B cell (primary cell): ENCODE data around the gene TECTB. TPM values are rescaled to one million over a fixed set of nuclear protein-coding genes. Genes with fewer than 3 reads are reported as not detected.

Source experiments
- ATAC-seq: fragments of 200-7000 bp; cut with Tn5 transposase; one replicate; pipeline ENCODE4 v1.10.0; 2021; ENCODE audit warnings: low read depth, mild to moderate bottlenecking, moderate number of reproducible peaks, moderate library complexity
- CTCF ChIA-PET: fragments of 350-600 bp; sonication (Branson Sonifier 250); formaldehyde crosslinking; loops from one replicate; lab custom pipeline; 2021; ENCODE audit warnings: antibody characterized with exemption, inconsistent platforms; lab: Charles Lee
- POLR2A ChIA-PET: fragments of 350-600 bp; sonication (Branson Sonifier 250); formaldehyde crosslinking; loops from one replicate; lab custom pipeline; 2021; ENCODE audit warnings: antibody characterized with exemption; lab: Charles Lee
- DNase-seq: peaks from one replicate; pipeline ENCODE4 v3.0.0; 2013
- H2AFZ ChIP-seq: 2 replicates; pipeline ENCODE4 v1.6.1; 2012; ENCODE audit warnings: mild to moderate bottlenecking, low read depth, low read length; ENCODE audit not compliant: insufficient read depth, poor library complexity, severe bottlenecking
- H3K27ac ChIP-seq, 2 donors: 1 replicate in 1 of 2; 2 replicates in 1 of 2; pipeline ENCODE4 v1.5.1; 2012 to 2013; ENCODE audit warnings: low read length in 2 of 2, mild to moderate bottlenecking in 2 of 2, moderate library complexity in 1 of 2
- H3K27me3 ChIP-seq, 4 experiments: fragments of 200-600 bp in 1 of 4; sonication (generic) in 1 of 4; replicated peaks in 1 of 4; 1 replicate in 2 of 4; 2 replicates in 2 of 4; pipeline versions ENCODE4 v1.6.1 to v1.7.0; 2013 to 2016; ENCODE audit warnings: low read length in 3 of 4, mild to moderate bottlenecking in 2 of 4, mixed read lengths in 1 of 4, moderate library complexity in 1 of 4; ENCODE audit not compliant: insufficient read depth in 4 of 4, control insufficient read depth in 3 of 4; ENCODE audit errors: control extremely low read depth in 1 of 4
- H3K36me3 ChIP-seq, 2 experiments: replicated peaks in 1 of 2; 1 replicate in 1 of 2; 2 replicates in 1 of 2; pipeline versions ENCODE4 v1.6.1 to v1.7.1; 2013; ENCODE audit warnings: low read length in 1 of 2; ENCODE audit not compliant: insufficient read depth in 2 of 2, control insufficient read depth in 1 of 2; ENCODE audit errors: control extremely low read depth in 1 of 2, extremely low read depth in 1 of 2
- H3K4me1 ChIP-seq, 2 donors: fragments of 200-600 bp in 1 of 2; sonication (generic) in 1 of 2; 1 replicate in 1 of 2; 2 replicates in 1 of 2; pipeline versions ENCODE4 v1.5.1 to v1.6.1; 2013 to 2017; ENCODE audit warnings: low read length in 2 of 2; ENCODE audit not compliant: control insufficient read depth in 2 of 2, insufficient read depth in 2 of 2
- H3K4me2 ChIP-seq: replicated peaks from 2 replicates; pipeline ENCODE3; 2012; ENCODE audit warnings: mild to moderate bottlenecking, low read depth, low read length; ENCODE audit not compliant: poor library complexity, severe bottlenecking
- H3K4me3 ChIP-seq, 5 experiments: fragments of 200-600 bp in 1 of 5; sonication (generic) in 1 of 5; 1 replicate in 3 of 5; 2 replicates in 2 of 5; pipeline versions ENCODE4 v1.5.1 to v1.7.0; 2011 to 2016; ENCODE audit warnings: low read length in 4 of 5, mild to moderate bottlenecking in 4 of 5, low read depth in 2 of 5, control low read depth in 1 of 5, moderate library complexity in 1 of 5; ENCODE audit not compliant: insufficient read depth in 1 of 5; ENCODE audit errors: control extremely low read depth in 1 of 5, extremely low read depth in 1 of 5
- H3K79me2 ChIP-seq: fragments of 200-600 bp; sonication (generic); one replicate; pipeline ENCODE4 v1.6.0; 2016; ENCODE audit warnings: low read length; ENCODE audit not compliant: control insufficient read depth, insufficient read depth
- H3K9ac ChIP-seq: fragments of 200-600 bp; sonication (generic); 2 replicates; pipeline ENCODE4 v1.6.1; 2017; ENCODE audit warnings: mild to moderate bottlenecking, low read length, moderate library complexity
- H3K9me3 ChIP-seq, 3 donors: one replicate each; pipeline versions ENCODE4 v1.6.1 to v1.7.1; 2013; ENCODE audit warnings: low read length in 2 of 3; ENCODE audit not compliant: control insufficient read depth in 2 of 3, insufficient read depth in 1 of 3; ENCODE audit errors: control extremely low read depth in 1 of 3
- H4K20me1 ChIP-seq: 2 replicates; pipeline ENCODE4 v1.6.0; 2012; ENCODE audit warnings: mild to moderate bottlenecking, low read length; ENCODE audit not compliant: insufficient read depth, control insufficient read depth, poor library complexity, severe bottlenecking
- H3K27ac Mint-ChIP-seq: one replicate; pipeline ENCODE4 v1.8.0; 2021; ENCODE audit warnings: mixed read lengths
- H3K27me3 Mint-ChIP-seq: one replicate; pipeline ENCODE4 v1.8.0; 2021; ENCODE audit warnings: mixed read lengths
- H3K4me1 Mint-ChIP-seq: one replicate; pipeline ENCODE4 v1.8.0; 2021; ENCODE audit warnings: mixed read lengths
- H3K4me3 Mint-ChIP-seq: one replicate; pipeline ENCODE4 v1.8.0; 2021; ENCODE audit warnings: mixed read lengths
- H3K9me3 Mint-ChIP-seq: one replicate; pipeline ENCODE4 v1.8.0; 2022; ENCODE audit warnings: mixed read lengths; ENCODE audit not compliant: insufficient read depth
- CTCF ChIP-seq: fragments of 200-600 bp; IDR thresholded peaks from one replicate; pipeline ENCODE4 v1.8.0; 2022; ENCODE audit warnings: antibody characterized with exemption, mild to moderate bottlenecking
- EZH2 ChIP-seq: IDR thresholded peaks from 2 replicates; pipeline ENCODE4 v1.6.1; 2012; ENCODE audit warnings: borderline replicate concordance, low read depth, mild to moderate bottlenecking, moderate library complexity, low read length; ENCODE audit not compliant: insufficient read depth, poor library complexity, severe bottlenecking
- WGBS: methylation state at CpG from one replicate; pipeline ENCODE4 v1.1.5; 2013; ENCODE audit warnings: missing lambda C conversion rate; ENCODE audit not compliant: insufficient coverage; 5-methylcytosine and 5-hydroxymethylcytosine counted together
- intact Hi-C: fragments of 100-400 bp; cut with micrococcal nuclease; formaldehyde crosslinking; loops from one replicate; pipeline ENCODE4 v1.10.0; 2022
- polyA plus RNA-seq: library from polyadenylated mRNA; depleted of rRNA; stranded (reverse); fragments of >200 nt; gene quantifications from 2 replicates; pipeline ENCODE4 v1.2.3, GENCODE V29; 2012
- total RNA-seq, 2 donors: library from RNA; stranded (reverse); fragments of 120-200 nt in 1 of 2; gene quantifications; 1 replicate in 1 of 2; 2 replicates in 1 of 2; pipeline versions ENCODE4 v1.2.3 to v1.2.4, GENCODE V29; 2013 to 2022

Gene TECTB
- total and polyA plus RNA-seq, 2 donors (not counting 1 experiment from before 2014, with no cell fraction given): not detected

- Mint-ChIP-seq H3K27me3 (peaks cover 8% of the 10 kb centered on the region), H3K27ac (no peak overlapping the region), H3K4me1 (no peaks in the 10 kb centered on the region), H3K4me3 (no peak overlapping the region), H3K9me3 (no peaks in the 10 kb centered on the region)
- no peak overlapping the region for H3K4me2 ChIP-seq
- H3K27me3 ChIP-seq: peaks cover 0 to 4% (median 0%) of the 10 kb centered on the region in 4 experiments
- no peak overlapping the region for H3K27ac ChIP-seq
- ATAC-seq: no peak
- H2AFZ ChIP-seq: no peak overlapping the region
- H4K20me1 ChIP-seq: no peaks in the 10 kb centered on the region
- no peak for TF ChIP-seq EZH2
- no peak for TF ChIP-seq CTCF
- H3K36me3 ChIP-seq: no peaks in the 10 kb centered on the region
- 100% methylated on average over 1 of the region's 3 CpGs for WGBS
- POLR2A ChIA-PET: no interaction called here
- CTCF ChIA-PET: interaction anchor here (0.6 to 1.1 kb wide), 3 partner anchors 18 to 168 kb away, joined by 3 read pairs; no protein-coding TSS in a partner anchor
- H3K4me3 ChIP-seq: no peak overlapping the region
- DNase-seq: no peak
- no peaks in the 10 kb centered on the region for H3K9me3 ChIP-seq
- H3K4me1 ChIP-seq: no peaks in the 10 kb centered on the region
- H3K79me2 ChIP-seq: no peaks in the 10 kb centered on the region
- intact Hi-C loops: no loop called here
- H3K9ac ChIP-seq: no peak overlapping the region
Observed at GRCh38 chr10:112304267-112304859, 21.2 kb downstream of the TECTB start.

GRCh38 chr10:112307358-112308124 is 24.3 kb downstream of the TECTB start:
- ChIA-PET CTCF (interaction anchor here (1.0 to 2.7 kb wide), 9 partner anchors 9 to 166 kb away, joined by 3 to 11 read pairs (median 4); no protein-coding TSS in a partner anchor), POLR2A (no interaction called here)
- Mint-ChIP-seq H3K4me1 (no peaks in the 10 kb centered on the region), H3K9me3 (no peaks in the 10 kb centered on the region), H3K4me3 (no peak overlapping the region), H3K27ac (no peak overlapping the region), H3K27me3 (peaks cover 11% of the 10 kb centered on the region)
- H3K4me2 ChIP-seq: no peak overlapping the region
- 67% methylated on average over 4 of the region's 7 CpGs for WGBS
- H3K79me2 ChIP-seq: no peaks in the 10 kb centered on the region
- peaks cover 0 to 4% (median 0%) of the 10 kb centered on the region in 4 experiments for H3K27me3 ChIP-seq
- no peak for ATAC-seq
- H3K9ac ChIP-seq: no peak overlapping the region
- H3K36me3 ChIP-seq: no peaks in the 10 kb centered on the region
- no peaks in the 10 kb centered on the region for H3K4me1 ChIP-seq
- no peaks in the 10 kb centered on the region for H3K9me3 ChIP-seq
- no peak overlapping the region for H3K27ac ChIP-seq
- no peak overlapping the region for H2AFZ ChIP-seq
- no peak for TF ChIP-seq EZH2
- TF ChIP-seq CTCF: peak; percentile 77
- H4K20me1 ChIP-seq: no peaks in the 10 kb centered on the region
- peak; percentile 49 for DNase-seq
- intact Hi-C loops: no loop called here
- H3K4me3 ChIP-seq: no peak overlapping the region
